Endothelial cell of umbilical vein (primary cell): ENCODE measurements around the gene LMO7. TPM values are rescaled to one million over a fixed set of nuclear protein-coding genes. Genes with fewer than 3 reads are reported as not detected.

Source experiments
- BruUV-seq: library from RNA; stranded (reverse); fragments of 400-500 nt; replicated peaks from 2 replicates; lab custom pipeline; 2021; lab: Mats Ljungman, UMichigan
- CTCF ChIA-PET: fragments of 300-600, 350-600 bp; sonication (Branson Sonifier 250); formaldehyde crosslinking; loops from one replicate; lab custom pipeline; 2021; ENCODE audit warnings: antibody characterized with exemption, inconsistent platforms; lab: Charles Lee
- POLR2A ChIA-PET: fragments of 300-600, 350-600 bp; sonication (Branson Sonifier 250); formaldehyde crosslinking; loops from one replicate; lab custom pipeline; 2021; ENCODE audit warnings: antibody characterized with exemption, inconsistent platforms; lab: Charles Lee
- DNase-seq: peaks from one replicate; pipeline ENCODE4 v3.0.0-alpha.2; 2011; ENCODE audit warnings: low read depth, low spot score
- FAIRE-seq: peaks from 2 replicates; lab custom pipeline; 2011; peaks lifted over from hg19 to GRCh38; lab: Jason Lieb, UNC
- H2AFZ ChIP-seq: 2 replicates; pipeline ENCODE4 v1.6.0; 2012; ENCODE audit warnings: low read depth, low read length, control low read depth, inconsistent platforms
- H3K27ac ChIP-seq: 2 replicates; pipeline ENCODE4 v1.5.1; 2011; ENCODE audit warnings: low read depth, mild to moderate bottlenecking, control low read depth, low read length, moderate library complexity; ENCODE audit not compliant: insufficient read depth
- H3K27me3 ChIP-seq, 2 experiments: 2 replicates each; pipeline versions ENCODE4 v1.6.0 to v1.6.1; 2011; ENCODE audit warnings: low read length in 2 of 2, mixed read lengths in 1 of 2; ENCODE audit not compliant: control insufficient read depth in 2 of 2, insufficient read depth in 2 of 2
- H3K36me3 ChIP-seq, 2 experiments: 2 replicates in 1 of 2; 3 replicates in 1 of 2; pipeline ENCODE4 v1.5.1; 2011; ENCODE audit warnings: low read length in 2 of 2, mild to moderate bottlenecking in 1 of 2, moderate library complexity in 1 of 2; ENCODE audit not compliant: control insufficient read depth in 2 of 2, insufficient read depth in 2 of 2; ENCODE audit errors: extremely low read depth in 1 of 2
- H3K4me1 ChIP-seq: 3 replicates; pipeline ENCODE4 v1.5.1; 2011; ENCODE audit warnings: mild to moderate bottlenecking, low read length; ENCODE audit not compliant: control insufficient read depth, insufficient read depth; ENCODE audit errors: extremely low read depth
- H3K4me2 ChIP-seq: 2 replicates; pipeline ENCODE4 v1.6.1; 2011; ENCODE audit warnings: low read length, control low read depth, mixed read lengths; ENCODE audit not compliant: insufficient read depth
- H3K4me3 ChIP-seq, 3 experiments: fragments of 200-600 bp in 1 of 3; sonication (generic), shearing (Covaris generic) in 1 of 3; replicated peaks in 1 of 3; 2 replicates each; pipeline ENCODE4 v1.5.1; 2011 to 2016; ENCODE audit warnings: control low read depth in 3 of 3, low read length in 3 of 3, mild to moderate bottlenecking in 2 of 3, inconsistent platforms in 1 of 3, low read depth in 1 of 3, moderate library complexity in 1 of 3; ENCODE audit not compliant: insufficient read depth in 1 of 3
- H3K79me2 ChIP-seq: 2 replicates; pipeline ENCODE4 v1.6.0; 2012; ENCODE audit warnings: low read length, inconsistent platforms; ENCODE audit not compliant: control insufficient read depth, insufficient read depth
- H3K9ac ChIP-seq: replicated peaks from 2 replicates; pipeline ENCODE3; 2011; ENCODE audit warnings: low read length, control low read depth; ENCODE audit not compliant: insufficient read depth; ENCODE audit errors: extremely low read depth
- H3K9me1 ChIP-seq: replicated peaks from 3 replicates; pipeline ENCODE4 v1.6.0; 2011; ENCODE audit warnings: mild to moderate bottlenecking, low read length; ENCODE audit not compliant: control insufficient read depth, insufficient read depth; ENCODE audit errors: extremely low read depth
- H3K9me3 ChIP-seq: replicated peaks from 2 replicates; pipeline ENCODE4 v1.5.1; 2012; ENCODE audit warnings: low read length, inconsistent platforms; ENCODE audit not compliant: control insufficient read depth, insufficient read depth
- H4K20me1 ChIP-seq: replicated peaks from 2 replicates; pipeline ENCODE3; 2011; ENCODE audit warnings: mild to moderate bottlenecking, low read length; ENCODE audit not compliant: control insufficient read depth, insufficient read depth; ENCODE audit errors: extremely low read depth
- EZH2 ChIP-seq: IDR thresholded peaks from 2 replicates; pipeline ENCODE4 v1.6.1; 2012; ENCODE audit warnings: borderline replicate concordance, low read depth, mild to moderate bottlenecking, moderate library complexity, low read length, inconsistent platforms; ENCODE audit not compliant: severe bottlenecking
- FOS ChIP-seq: IDR thresholded peaks from 2 replicates; pipeline ENCODE4 v1.6.1; 2011; ENCODE audit warnings: mild to moderate bottlenecking, low read length, moderate library complexity, borderline replicate concordance; ENCODE audit not compliant: insufficient read depth
- GATA2 ChIP-seq: IDR thresholded peaks from 2 replicates; pipeline ENCODE4 v1.7.0; 2011; ENCODE audit warnings: low read depth, mild to moderate bottlenecking, moderate library complexity, mixed read lengths, low read length; ENCODE audit not compliant: insufficient read length, insufficient read depth
- JUN ChIP-seq: IDR thresholded peaks from 2 replicates; pipeline ENCODE4 v1.6.1; 2011; ENCODE audit warnings: borderline replicate concordance, low read depth; ENCODE audit not compliant: insufficient read length, insufficient read depth
- MYC ChIP-seq: IDR thresholded peaks from one replicate; pipeline ENCODE4 v1.6.1; 2011; ENCODE audit warnings: mild to moderate bottlenecking, low read depth, low read length
- POLR2A ChIP-seq: IDR thresholded peaks from 2 replicates; pipeline ENCODE4 v1.6.1; 2012; ENCODE audit warnings: low read depth, mild to moderate bottlenecking, control low read depth, low read length
- POLR2AphosphoS5 ChIP-seq: IDR thresholded peaks from 2 replicates; pipeline ENCODE4 v1.6.1; 2012; ENCODE audit warnings: low read depth, mild to moderate bottlenecking, control low read depth, low read length, moderate library complexity; ENCODE audit not compliant: insufficient read depth
- dilution Hi-C: fragments of 300-500 bp; cut with MboI; formaldehyde crosslinking; loops from one replicate; pipeline ENCODE4 v1.15.0; 2019; ENCODE audit warnings: low sequenced_read_pairs; ENCODE audit not compliant: extremely low pct_ligation_motif_present
- intact Hi-C: fragments of 100-400 bp; cut with micrococcal nuclease; formaldehyde crosslinking; loops from one replicate; pipeline ENCODE4 v1.10.0; 2022
- polyA plus RNA-seq, 4 experiments: library from polyadenylated mRNA; depleted of rRNA in 3 of 4; stranded (reverse) in 3 of 4; unstranded in 1 of 4; fragments of >200 nt; gene quantifications; 2 replicates each; pipeline versions ENCODE4 v1.2.1 to v1.2.3, GENCODE V29; 2011 to 2012; ENCODE audit warnings: missing spikeins in 1 of 4
- total RNA-seq: library from RNA; stranded (reverse); gene quantifications from 2 replicates; pipeline ENCODE4 v1.2.3, GENCODE V29; 2021
- TF ChIP-seq, protein P1 (sequence below), 2 donors: IDR thresholded peaks; 1 replicate in 1 of 2; 2 replicates in 1 of 2; pipeline ENCODE4 v1.5.1; 2011; ENCODE audit warnings: low read length in 2 of 2, mild to moderate bottlenecking in 2 of 2, moderate library complexity in 2 of 2, control low read depth in 1 of 2, inconsistent platforms in 1 of 2, low read depth in 1 of 2; ENCODE audit not compliant: insufficient read depth in 1 of 2; ENCODE audit errors: extremely low read depth in 1 of 2
- TF ChIP-seq, protein P2 (sequence below): IDR thresholded peaks from 2 replicates; pipeline ENCODE4 v1.6.1; 2011; ENCODE audit not compliant: insufficient read depth, insufficient read length

LMO7 gene
- total and polyA plus RNA-seq, 2 donors (not counting 3 experiments of a cell fraction or from before 2014, with no cell fraction given): 10.5 to 21.1 TPM

DNA sequence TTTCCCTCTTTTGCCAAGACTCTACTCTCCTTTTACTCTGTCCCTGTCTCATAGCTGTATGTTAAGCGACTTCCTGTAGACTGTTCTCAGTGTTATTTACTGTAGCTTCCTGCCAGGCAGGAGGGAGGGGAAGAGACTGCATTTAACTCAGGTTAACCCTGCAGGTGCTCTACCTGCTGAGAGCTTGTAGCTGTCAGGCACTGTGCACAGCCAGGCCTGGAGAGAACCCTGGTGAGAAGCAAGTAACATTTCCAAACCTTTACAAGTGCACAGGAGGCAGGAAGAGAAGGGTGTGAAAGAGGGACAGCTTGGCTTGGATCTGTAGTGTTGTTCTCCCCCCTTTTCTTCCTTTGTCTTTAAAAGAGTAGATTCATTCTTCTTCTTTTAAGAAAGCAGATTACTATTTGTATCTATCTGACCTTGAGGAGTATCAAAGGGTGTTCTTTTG is 167.1 kb downstream of the LMO7 start:
- BruUV-seq: no TSS peak
- dilution Hi-C loops: no loop called here
- DNase-seq (peak; percentile 24), FAIRE-seq (no peak)
- Histone ChIP-seq H3K4me3 (no peak overlapping the region), H2AFZ (peak overlapping the region; percentile 71), H3K4me1 (peaks cover 9% of the 10 kb centered on the region), H3K9me3 (no peaks in the 10 kb centered on the region), H3K27ac (no peak overlapping the region), H3K9ac (no peak overlapping the region), H3K27me3 (no peaks in the 10 kb centered on the region), H3K36me3 (no peaks in the 10 kb centered on the region), H3K79me2 (no peaks in the 10 kb centered on the region), H3K4me2 (no peak overlapping the region), H3K9me1 (no peaks in the 10 kb centered on the region), H4K20me1 (no peaks in the 10 kb centered on the region)
- intact Hi-C loops: no loop called here
- ChIA-PET POLR2A (no interaction called here), CTCF (interaction anchor here (1.4 to 1.7 kb wide), 2 partner anchors 43 to 107 kb away, joined by 3 to 12 read pairs; no protein-coding TSS in a partner anchor)
- TF ChIP-seq MYC (no peak), JUN (no peak), FOS (no peak), POLR2AphosphoS5 (no peak), POLR2A (no peak), GATA2 (no peak), EZH2 (no peak)
- TF ChIP-seq, protein P1, sequence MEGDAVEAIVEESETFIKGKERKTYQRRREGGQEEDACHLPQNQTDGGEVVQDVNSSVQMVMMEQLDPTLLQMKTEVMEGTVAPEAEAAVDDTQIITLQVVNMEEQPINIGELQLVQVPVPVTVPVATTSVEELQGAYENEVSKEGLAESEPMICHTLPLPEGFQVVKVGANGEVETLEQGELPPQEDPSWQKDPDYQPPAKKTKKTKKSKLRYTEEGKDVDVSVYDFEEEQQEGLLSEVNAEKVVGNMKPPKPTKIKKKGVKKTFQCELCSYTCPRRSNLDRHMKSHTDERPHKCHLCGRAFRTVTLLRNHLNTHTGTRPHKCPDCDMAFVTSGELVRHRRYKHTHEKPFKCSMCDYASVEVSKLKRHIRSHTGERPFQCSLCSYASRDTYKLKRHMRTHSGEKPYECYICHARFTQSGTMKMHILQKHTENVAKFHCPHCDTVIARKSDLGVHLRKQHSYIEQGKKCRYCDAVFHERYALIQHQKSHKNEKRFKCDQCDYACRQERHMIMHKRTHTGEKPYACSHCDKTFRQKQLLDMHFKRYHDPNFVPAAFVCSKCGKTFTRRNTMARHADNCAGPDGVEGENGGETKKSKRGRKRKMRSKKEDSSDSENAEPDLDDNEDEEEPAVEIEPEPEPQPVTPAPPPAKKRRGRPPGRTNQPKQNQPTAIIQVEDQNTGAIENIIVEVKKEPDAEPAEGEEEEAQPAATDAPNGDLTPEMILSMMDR (IDR thresholded peaks at IDR 0.05; ENCODE audit: extremely low read depth in 1 of 2, insufficient read depth in 1 of 2, low read depth in 1 of 2, low read length in 2 of 2): no peak
- TF ChIP-seq, protein P2, sequence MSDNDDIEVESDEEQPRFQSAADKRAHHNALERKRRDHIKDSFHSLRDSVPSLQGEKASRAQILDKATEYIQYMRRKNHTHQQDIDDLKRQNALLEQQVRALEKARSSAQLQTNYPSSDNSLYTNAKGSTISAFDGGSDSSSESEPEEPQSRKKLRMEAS: no peak
